ENCODE data around the gene TSSC4.

TSSC4 gene

GRCh38 chr11:2380807-2381350 is 19.7 kb upstream of the TSSC4 start:
- Histone ChIP-seq H3K4me2 (no peak overlapping the region), H3K79me2 (ENCODE audit: insufficient read depth, low read depth) (no peaks in the 10 kb centered on the region), H3K4me3 (IDR thresholded peaks at IDR 0.05; ENCODE audit: insufficient read depth, low read depth, low read length) (no peak overlapping the region), H3K27ac (no peak overlapping the region), H3K4me1 (ENCODE audit: low read depth, poor library complexity, severe bottlenecking) (peaks cover 14% of the 10 kb centered on the region), H3K27me3 (ENCODE audit: insufficient read depth, low read depth) (peaks cover 11% of the 10 kb centered on the region), H3K36me3 (ENCODE audit: insufficient read depth) (no peaks in the 10 kb centered on the region), H2AFZ (ENCODE audit: low read depth) (no peak overlapping the region), H4K20me1 (ENCODE audit: insufficient read depth) (no peaks in the 10 kb centered on the region), H3K9ac (no peak overlapping the region)
- TF ChIP-seq CTCF (conservative IDR thresholded peaks at IDR 0.05; ENCODE audit: low read depth, low read length), result no peak

- Histone ChIP-seq H3K27me3 (ENCODE audit: insufficient read depth, low read depth) (peaks cover 11% of the 10 kb centered on the region), H3K27ac (no peak overlapping the region), H3K36me3 (ENCODE audit: insufficient read depth) (no peaks in the 10 kb centered on the region), H2AFZ (ENCODE audit: low read depth) (no peak overlapping the region), H3K79me2 (ENCODE audit: insufficient read depth, low read depth) (no peaks in the 10 kb centered on the region), H3K4me1 (ENCODE audit: low read depth, poor library complexity, severe bottlenecking) (peaks cover 21% of the 10 kb centered on the region), H3K9ac (no peak overlapping the region), H3K4me2 (no peak overlapping the region), H3K4me3 (IDR thresholded peaks at IDR 0.05; ENCODE audit: insufficient read depth, low read depth, low read length) (no peak overlapping the region), H4K20me1 (ENCODE audit: insufficient read depth) (no peaks in the 10 kb centered on the region)
- TF ChIP-seq CTCF (conservative IDR thresholded peaks at IDR 0.05; ENCODE audit: low read depth, low read length), result no peak
Measured at GRCh38 chr11:2381494-2382128, 18.9 kb upstream of the TSSC4 start.

GRCh38 chr11:2382129-2382517 is 18.4 kb upstream of the TSSC4 start:
- Histone ChIP-seq H3K4me2 (no peak overlapping the region), H3K27me3 (ENCODE audit: insufficient read depth, low read depth) (peaks cover 11% of the 10 kb centered on the region), H2AFZ (ENCODE audit: low read depth) (no peak overlapping the region), H3K36me3 (ENCODE audit: insufficient read depth) (no peaks in the 10 kb centered on the region), H3K27ac (no peak overlapping the region), H4K20me1 (ENCODE audit: insufficient read depth) (no peaks in the 10 kb centered on the region), H3K79me2 (ENCODE audit: insufficient read depth, low read depth) (no peaks in the 10 kb centered on the region), H3K9ac (no peak overlapping the region), H3K4me3 (IDR thresholded peaks at IDR 0.05; ENCODE audit: insufficient read depth, low read depth, low read length) (no peak overlapping the region), H3K4me1 (ENCODE audit: low read depth, poor library complexity, severe bottlenecking) (peaks cover 26% of the 10 kb centered on the region)
- no peak for TF ChIP-seq CTCF (conservative IDR thresholded peaks at IDR 0.05; ENCODE audit: low read depth, low read length)

- Histone ChIP-seq H3K4me3 (IDR thresholded peaks at IDR 0.05; ENCODE audit: insufficient read depth, low read depth, low read length) (no peak overlapping the region), H3K9ac (no peak overlapping the region), H3K36me3 (ENCODE audit: insufficient read depth) (no peaks in the 10 kb centered on the region), H2AFZ (ENCODE audit: low read depth) (no peak overlapping the region), H3K27me3 (ENCODE audit: insufficient read depth, low read depth) (peaks cover 11% of the 10 kb centered on the region), H3K79me2 (ENCODE audit: insufficient read depth, low read depth) (no peaks in the 10 kb centered on the region), H3K27ac (no peak overlapping the region), H4K20me1 (ENCODE audit: insufficient read depth) (no peaks in the 10 kb centered on the region), H3K4me2 (no peak overlapping the region), H3K4me1 (ENCODE audit: low read depth, poor library complexity, severe bottlenecking) (peaks cover 37% of the 10 kb centered on the region)
- TF ChIP-seq CTCF (conservative IDR thresholded peaks at IDR 0.05; ENCODE audit: low read depth, low read length), result no peak
Measured at GRCh38 chr11:2382936-2383851, 17.4 kb upstream of the TSSC4 start.
